ENCODE measurements around the gene TGFBR1.

TGFBR1 gene

GRCh38 chr9:99126312-99126711, 21.4 kb downstream of the TGFBR1 start:
- DNase-seq (ENCODE audit: low read depth): no peak

DNA sequence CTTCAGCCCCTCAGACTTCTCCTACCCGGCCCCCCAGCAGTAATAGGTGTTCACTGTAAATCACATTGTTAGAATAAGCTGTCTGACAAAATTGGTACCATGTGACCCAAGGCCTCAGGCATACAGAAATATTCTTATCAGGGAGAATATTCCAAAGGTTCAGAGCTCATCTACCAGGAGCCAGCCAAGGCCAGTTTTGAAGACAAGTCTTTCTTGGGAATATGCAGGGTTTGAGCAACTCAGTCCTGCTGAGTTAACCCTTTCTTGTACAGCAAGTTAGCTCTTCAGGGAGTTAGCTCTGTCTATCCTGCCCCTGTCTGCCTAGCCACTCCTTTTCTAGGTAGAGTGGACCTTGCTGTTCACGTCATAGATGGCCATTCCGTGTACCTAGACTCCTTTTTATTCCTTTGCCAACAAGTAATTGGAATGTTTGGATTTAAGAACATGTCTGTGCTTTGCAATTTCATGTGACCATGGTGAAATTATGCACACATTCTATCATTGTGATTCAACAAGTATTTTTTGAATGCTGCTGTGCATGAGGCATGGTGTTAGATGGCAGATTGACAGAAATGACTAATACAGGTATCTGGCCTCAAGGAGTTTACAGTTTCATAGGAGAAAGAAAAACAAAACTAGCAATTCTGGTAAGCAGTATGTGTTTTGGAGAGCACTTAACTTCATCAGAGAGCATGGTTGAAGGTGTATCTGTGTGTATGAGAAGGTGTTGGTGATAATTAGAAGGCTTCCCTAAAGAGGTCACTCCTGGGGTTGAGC, 22.6 kb downstream of the TGFBR1 start:
- H3K4me3 ChIP-seq (ENCODE audit: low read depth, low read length): no peak overlapping the region
- DNase-seq (ENCODE audit: low read depth): no peak

More at GRCh38 chr9:99126312-99126711, 21.4 kb downstream of the TGFBR1 start:
- H3K4me3 ChIP-seq (ENCODE audit: low read depth, low read length): no peak overlapping the region

- no peak for DNase-seq (ENCODE audit: low read depth)
- H3K4me3 ChIP-seq (ENCODE audit: low read depth, low read length): no peak overlapping the region
Measured at GRCh38 chr9:99128133-99128406, 23.2 kb downstream of the TGFBR1 start.

DNA sequence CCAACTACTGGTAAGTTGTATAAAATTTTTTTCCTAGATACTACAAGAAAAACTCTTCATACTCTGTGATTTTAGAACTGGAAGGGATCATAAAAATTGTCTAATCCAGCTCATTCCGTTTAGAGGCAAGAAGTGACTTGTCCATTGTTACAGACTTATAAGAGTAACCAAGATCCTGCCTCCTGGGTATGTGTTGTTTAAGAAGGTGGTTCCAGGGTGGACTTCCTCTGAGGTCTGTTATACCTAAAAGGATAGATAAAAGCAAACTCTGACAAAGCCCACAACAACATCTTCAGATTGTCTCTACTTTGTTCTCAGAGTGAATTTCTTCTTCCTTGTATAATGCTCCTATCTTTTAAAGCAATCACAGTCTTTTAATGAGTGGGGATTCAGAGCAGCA, 24.2 kb downstream of the TGFBR1 start:
- H3K4me3 ChIP-seq (ENCODE audit: low read depth, low read length): no peak overlapping the region
- DNase-seq (ENCODE audit: low read depth): no peak

DNA sequence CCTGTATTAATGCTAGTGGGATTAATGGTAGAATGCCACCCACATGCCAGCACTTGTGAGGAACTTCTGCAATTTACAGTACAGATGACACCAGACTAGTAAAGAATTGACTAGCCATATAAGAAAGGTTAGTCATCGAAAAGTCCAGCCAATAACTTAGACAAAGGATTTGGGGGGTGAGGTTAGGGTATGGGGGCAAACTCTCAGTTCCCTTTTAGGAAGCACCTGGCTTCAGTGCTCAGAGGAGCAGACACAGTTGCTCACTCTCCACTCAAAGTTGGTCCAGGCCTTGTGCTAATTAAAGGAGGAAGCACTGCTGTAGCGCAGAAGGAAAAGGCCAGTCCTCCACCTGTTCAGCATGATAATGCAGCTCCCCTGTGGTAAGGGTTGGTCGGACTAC, 25.2 kb downstream of the TGFBR1 start:
- no peak overlapping the region for H3K4me3 ChIP-seq (ENCODE audit: low read depth, low read length)
- no peak for DNase-seq (ENCODE audit: low read depth)

GRCh38 chr9:99133145-99133544, 28.2 kb downstream of the TGFBR1 start:
- H3K4me3 ChIP-seq (ENCODE audit: low read depth, low read length): no peak overlapping the region
- no peak for DNase-seq (ENCODE audit: low read depth)

DNA sequence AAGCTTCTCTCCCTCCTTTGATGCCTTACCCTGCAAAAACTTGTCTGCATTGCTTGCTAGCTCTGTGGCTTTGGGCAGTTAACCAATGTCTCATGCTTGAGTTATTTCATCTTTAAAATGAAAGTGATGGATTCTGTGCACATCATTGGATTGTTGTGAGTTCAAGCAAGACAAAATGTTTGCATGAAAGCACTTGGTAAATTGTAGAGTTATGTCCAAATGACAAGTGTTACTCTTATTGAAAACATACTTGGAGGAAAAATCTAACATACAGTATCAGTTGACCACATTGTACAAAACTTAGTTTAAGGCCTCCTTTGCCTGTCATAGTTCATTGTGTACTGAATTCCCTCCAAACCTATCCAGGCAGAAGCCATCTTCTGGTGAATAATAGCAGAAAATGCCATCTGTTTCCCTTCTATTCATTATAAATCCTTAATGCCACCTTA, 30.0 kb downstream of the TGFBR1 start:
- no peak overlapping the region for H3K4me3 ChIP-seq (ENCODE audit: low read depth, low read length)
- peak; percentile 20 for DNase-seq (ENCODE audit: low read depth)

DNA sequence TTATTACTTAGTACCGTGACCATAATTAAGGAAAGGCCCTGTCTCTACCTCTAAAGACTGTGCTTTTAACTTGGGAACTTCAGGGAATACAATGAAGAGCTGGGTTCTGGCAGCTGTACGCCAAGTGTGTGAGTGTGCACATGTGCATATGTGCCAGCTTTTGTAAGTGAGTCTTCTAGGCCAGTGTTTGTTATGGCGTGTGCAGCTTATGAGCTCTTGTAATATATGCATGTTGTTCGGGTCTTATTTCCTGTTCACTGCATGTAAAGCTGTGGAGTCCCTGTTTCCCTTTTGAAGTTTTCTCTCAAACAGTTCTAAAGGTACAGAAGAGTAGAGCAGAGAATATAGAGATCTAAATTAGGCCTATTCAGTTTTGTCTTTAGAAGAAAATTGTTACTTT, 30.5 kb downstream of the TGFBR1 start:
- no peak for DNase-seq (ENCODE audit: low read depth)

GRCh38 chr9:99137225-99137624, 32.3 kb downstream of the TGFBR1 start:
- DNase-seq (ENCODE audit: low read depth): no peak
- H3K4me3 ChIP-seq (ENCODE audit: low read depth, low read length): no peak overlapping the region

More for the DNA sequence above, 30.5 kb downstream of the TGFBR1 start:
- H3K4me3 ChIP-seq (ENCODE audit: low read depth, low read length): no peak overlapping the region

- H3K4me3 ChIP-seq (ENCODE audit: low read depth, low read length): no peak overlapping the region
- no peak for DNase-seq (ENCODE audit: low read depth)
Measured at GRCh38 chr9:99137891-99138290, 33.0 kb downstream of the TGFBR1 start.

DNA sequence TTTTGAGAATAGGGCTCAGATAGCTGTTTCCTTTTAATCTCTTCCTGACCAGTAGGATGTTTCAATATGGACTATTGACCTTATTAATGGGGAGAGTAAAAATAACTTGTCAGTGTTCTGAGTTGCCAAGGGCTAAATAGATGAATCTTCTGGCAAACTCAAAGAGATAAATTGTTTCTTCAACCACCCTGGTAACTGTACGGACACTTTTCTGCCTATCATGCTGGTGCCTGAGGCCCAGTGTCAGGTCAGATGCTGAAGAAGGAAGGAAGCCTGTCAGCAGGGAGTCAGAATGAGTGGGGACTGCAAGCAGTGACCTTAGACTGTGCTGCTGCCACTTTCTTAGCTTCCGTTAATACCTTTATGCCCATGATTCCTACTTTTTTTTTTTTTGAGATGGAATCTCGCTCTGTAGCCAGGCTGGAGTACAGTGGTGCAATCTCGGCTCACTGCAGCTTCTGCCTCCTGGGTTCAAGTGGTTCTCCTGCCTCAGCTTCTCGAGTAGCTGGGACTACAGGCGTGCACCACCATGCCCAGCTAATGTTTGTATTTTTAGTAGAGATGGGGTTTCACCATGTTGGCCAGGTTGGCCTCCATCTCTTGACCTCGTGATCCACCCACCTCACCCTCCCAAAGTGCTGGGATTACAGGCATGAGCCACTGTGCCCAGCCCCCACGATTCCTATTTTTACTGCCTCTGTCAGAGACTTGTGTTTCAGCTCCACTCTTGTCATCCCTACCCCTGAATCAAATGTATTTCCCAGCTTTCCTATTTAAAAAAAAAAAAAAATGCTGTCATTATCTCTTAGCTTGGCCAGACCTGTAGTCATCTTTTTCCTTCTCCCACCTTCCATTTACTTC, 33.7 kb downstream of the TGFBR1 start:
- no peak for DNase-seq (ENCODE audit: low read depth)
- no peak overlapping the region for H3K4me3 ChIP-seq (ENCODE audit: low read depth, low read length)

DNA sequence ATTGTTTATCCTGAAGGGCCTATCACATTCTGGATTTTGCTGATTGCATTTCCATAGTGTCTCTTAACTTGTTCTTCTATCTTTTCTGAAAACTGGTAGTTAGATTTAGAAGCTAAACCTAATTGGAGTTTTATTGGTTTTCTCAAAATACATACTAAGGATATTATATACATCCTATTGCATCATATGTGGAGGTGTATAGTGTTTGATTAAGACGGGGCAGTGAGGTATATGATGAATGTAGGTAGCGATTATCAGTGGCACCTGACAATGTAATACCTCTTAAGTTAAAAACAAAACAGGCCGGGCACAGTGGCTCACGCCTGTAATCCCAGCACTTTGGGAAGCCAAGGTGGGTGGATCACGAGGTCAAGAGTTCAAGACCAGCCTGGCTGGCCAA, 35.0 kb downstream of the TGFBR1 start:
- no peak overlapping the region for H3K4me3 ChIP-seq (ENCODE audit: low read depth, low read length)

DNA sequence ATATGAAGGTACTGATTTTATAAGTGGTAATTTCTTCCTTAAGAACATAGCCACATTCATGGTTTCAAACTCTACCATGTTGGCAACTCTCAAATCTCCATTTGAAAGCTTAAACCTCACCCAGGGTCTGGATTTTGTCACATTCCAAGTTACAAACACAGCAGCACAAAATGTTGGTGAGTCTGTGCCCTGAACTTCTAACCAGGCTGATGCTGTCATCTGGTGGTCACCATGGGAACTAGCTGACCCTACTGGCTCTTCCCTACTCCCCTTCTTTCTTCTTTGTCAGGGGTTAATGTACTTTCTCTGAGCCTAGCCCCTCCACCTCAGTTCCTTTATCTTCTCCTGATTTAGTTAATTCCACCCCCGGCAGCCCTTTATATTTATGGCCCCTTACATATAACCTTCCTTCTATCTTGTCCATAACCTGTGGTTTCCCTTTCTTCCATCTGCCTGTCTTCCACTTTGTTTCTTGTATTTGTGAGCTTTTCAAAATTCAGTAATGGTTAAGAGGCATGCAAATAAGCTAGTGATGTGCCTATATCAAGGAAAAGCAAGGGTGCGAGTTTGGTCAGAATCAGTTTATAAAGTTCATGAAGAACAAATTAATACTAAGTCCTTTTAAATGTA, 35.9 kb downstream of the TGFBR1 start:
- DNase-seq (ENCODE audit: low read depth): no peak
- no peak overlapping the region for H3K4me3 ChIP-seq (ENCODE audit: low read depth, low read length)

More for the DNA sequence above, 35.0 kb downstream of the TGFBR1 start:
- DNase-seq (ENCODE audit: low read depth): no peak

GRCh38 chr9:99141849-99142248, 36.9 kb downstream of the TGFBR1 start:
- no peak overlapping the region for H3K4me3 ChIP-seq (ENCODE audit: low read depth, low read length)
- no peak for DNase-seq (ENCODE audit: low read depth)

- H3K4me3 ChIP-seq (ENCODE audit: low read depth, low read length): no peak overlapping the region
- no peak for DNase-seq (ENCODE audit: low read depth)
Measured at GRCh38 chr9:99142275-99142674, 37.4 kb downstream of the TGFBR1 start.

DNA sequence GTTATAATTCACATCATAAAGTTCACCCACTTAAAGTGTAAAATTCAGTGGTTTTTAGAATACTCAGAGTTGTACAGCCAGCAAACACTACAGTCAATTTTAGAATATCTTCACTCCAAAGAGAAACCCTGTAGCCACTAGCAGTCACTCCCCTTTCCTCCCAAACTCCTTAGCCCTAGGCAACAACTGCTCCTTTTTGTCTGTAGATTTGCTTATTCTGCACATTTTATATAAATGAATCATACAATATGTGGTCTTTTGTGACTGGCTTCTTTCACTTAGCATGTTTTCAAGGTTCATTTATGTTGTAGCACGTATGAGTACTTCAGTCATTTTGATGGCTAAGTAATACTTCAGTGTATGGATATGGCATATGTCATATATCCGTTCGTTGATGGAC, 38.7 kb downstream of the TGFBR1 start:
- no peak for DNase-seq (ENCODE audit: low read depth)
- no peak overlapping the region for H3K4me3 ChIP-seq (ENCODE audit: low read depth, low read length)

GRCh38 chr9:99144966-99145365, 40.1 kb downstream of the TGFBR1 start:
- H3K4me3 ChIP-seq (ENCODE audit: low read depth, low read length): no peak overlapping the region
- no peak for DNase-seq (ENCODE audit: low read depth)

DNA sequence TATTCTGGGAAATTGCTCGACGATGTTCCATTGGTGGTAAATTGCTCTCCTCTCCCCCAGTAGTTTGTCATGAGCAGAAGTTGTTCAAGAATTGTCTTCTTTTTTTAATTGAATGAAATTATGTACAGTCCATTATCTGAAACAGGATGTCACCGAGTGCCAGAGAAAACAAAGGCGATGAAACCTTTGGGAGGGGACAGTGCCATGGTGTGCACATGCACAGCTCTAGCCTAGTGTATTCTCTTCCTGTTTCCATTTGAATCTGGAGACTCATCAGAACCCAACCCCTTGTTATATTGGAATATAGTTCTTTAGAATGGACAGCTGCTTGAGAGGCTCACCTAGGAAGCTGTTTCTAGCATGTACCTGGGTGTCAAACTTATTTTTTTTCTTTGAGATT, 41.7 kb downstream of the TGFBR1 start:
- no peak overlapping the region for H3K4me3 ChIP-seq (ENCODE audit: low read depth, low read length)

DNA sequence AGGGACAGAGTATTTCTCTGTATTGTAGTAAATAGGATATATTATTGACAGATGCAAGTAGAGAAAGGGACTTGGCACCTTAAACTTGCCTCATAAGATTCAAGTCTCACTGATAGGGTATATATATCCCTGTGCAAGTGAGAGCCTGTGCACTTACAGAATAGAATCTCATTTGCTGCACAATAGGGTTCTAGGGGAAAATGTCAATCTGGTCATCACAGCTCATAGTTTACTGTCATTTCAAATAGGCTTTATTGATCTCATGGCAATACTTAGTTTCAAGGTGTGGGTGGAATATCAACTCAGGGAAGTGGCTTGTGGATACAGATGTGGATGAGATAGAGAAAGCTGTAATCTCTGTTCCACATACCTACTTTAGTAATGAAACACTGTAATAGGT, 42.3 kb downstream of the TGFBR1 start:
- DNase-seq (ENCODE audit: low read depth): no peak
- H3K4me3 ChIP-seq (ENCODE audit: low read depth, low read length): no peak overlapping the region

More for the DNA sequence above, 41.7 kb downstream of the TGFBR1 start:
- no peak for DNase-seq (ENCODE audit: low read depth)

GRCh38 chr9:99150451-99151171, 45.7 kb downstream of the TGFBR1 start:
- no peak overlapping the region for H3K4me3 ChIP-seq (ENCODE audit: low read depth, low read length)

More at GRCh38 chr9:99150451-99151171, 45.7 kb downstream of the TGFBR1 start:
- DNase-seq (ENCODE audit: low read depth): no peak
